ENCODE results near the gene POLR3B.

- TF ChIP-seq CTCF (conservative IDR thresholded peaks at IDR 0.05; ENCODE audit: low read depth, low read length) (no peak), EZH2 (IDR thresholded peaks at IDR 0.05; ENCODE audit: borderline replicate concordance, low read depth, low read length, poor library complexity, severe bottlenecking) (no peak)
Observed at GRCh38 chr12:106341086-106341877, 16.3 kb upstream of the POLR3B start.
